ENCODE data around the gene BAZ2B.

DNA sequence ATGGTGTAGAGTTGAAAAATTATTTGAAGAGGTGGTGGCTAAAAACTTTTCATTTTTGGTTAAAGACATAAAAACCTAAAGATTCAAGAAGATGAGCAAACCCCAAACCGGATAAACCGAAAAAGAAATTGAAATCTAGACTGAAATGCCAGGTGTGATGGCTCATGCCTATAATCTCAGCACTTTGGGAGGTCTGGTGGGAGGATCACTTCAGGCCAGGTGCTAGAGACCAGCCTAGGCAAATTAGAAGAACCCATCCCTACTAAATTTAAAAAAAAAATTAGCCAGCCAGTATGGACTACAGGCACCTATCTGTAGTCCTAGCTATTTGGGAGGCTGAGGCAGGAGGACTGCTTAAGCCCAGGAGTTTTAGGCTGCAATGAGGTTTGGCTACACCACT lies 126.9 kb downstream of the BAZ2B start:
- TF ChIP-seq, protein P1, sequence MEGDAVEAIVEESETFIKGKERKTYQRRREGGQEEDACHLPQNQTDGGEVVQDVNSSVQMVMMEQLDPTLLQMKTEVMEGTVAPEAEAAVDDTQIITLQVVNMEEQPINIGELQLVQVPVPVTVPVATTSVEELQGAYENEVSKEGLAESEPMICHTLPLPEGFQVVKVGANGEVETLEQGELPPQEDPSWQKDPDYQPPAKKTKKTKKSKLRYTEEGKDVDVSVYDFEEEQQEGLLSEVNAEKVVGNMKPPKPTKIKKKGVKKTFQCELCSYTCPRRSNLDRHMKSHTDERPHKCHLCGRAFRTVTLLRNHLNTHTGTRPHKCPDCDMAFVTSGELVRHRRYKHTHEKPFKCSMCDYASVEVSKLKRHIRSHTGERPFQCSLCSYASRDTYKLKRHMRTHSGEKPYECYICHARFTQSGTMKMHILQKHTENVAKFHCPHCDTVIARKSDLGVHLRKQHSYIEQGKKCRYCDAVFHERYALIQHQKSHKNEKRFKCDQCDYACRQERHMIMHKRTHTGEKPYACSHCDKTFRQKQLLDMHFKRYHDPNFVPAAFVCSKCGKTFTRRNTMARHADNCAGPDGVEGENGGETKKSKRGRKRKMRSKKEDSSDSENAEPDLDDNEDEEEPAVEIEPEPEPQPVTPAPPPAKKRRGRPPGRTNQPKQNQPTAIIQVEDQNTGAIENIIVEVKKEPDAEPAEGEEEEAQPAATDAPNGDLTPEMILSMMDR (conservative IDR thresholded peaks at IDR 0.05; ENCODE audit: low read depth in 2 of 2): no peak
- TF ChIP-seq EZH2 (IDR thresholded peaks at IDR 0.05; ENCODE audit: low read depth, unreplicated experiment) (no peak), ZNF331 (CRISPR knock-in tag; IDR thresholded peaks at IDR 0.05; ENCODE audit: low read depth) (no peak), POLR2AphosphoS5 (IDR thresholded peaks at IDR 0.05; ENCODE audit: low read depth) (no peak), CREB1 (CRISPR knock-in tag; IDR thresholded peaks at IDR 0.05; ENCODE audit: low read depth) (no peak), EZH2phosphoT487 (IDR thresholded peaks at IDR 0.05; ENCODE audit: unreplicated experiment) (no peak), ETS1 (IDR thresholded peaks at IDR 0.05) (no peak)
- TF ChIP-seq, protein P2, sequence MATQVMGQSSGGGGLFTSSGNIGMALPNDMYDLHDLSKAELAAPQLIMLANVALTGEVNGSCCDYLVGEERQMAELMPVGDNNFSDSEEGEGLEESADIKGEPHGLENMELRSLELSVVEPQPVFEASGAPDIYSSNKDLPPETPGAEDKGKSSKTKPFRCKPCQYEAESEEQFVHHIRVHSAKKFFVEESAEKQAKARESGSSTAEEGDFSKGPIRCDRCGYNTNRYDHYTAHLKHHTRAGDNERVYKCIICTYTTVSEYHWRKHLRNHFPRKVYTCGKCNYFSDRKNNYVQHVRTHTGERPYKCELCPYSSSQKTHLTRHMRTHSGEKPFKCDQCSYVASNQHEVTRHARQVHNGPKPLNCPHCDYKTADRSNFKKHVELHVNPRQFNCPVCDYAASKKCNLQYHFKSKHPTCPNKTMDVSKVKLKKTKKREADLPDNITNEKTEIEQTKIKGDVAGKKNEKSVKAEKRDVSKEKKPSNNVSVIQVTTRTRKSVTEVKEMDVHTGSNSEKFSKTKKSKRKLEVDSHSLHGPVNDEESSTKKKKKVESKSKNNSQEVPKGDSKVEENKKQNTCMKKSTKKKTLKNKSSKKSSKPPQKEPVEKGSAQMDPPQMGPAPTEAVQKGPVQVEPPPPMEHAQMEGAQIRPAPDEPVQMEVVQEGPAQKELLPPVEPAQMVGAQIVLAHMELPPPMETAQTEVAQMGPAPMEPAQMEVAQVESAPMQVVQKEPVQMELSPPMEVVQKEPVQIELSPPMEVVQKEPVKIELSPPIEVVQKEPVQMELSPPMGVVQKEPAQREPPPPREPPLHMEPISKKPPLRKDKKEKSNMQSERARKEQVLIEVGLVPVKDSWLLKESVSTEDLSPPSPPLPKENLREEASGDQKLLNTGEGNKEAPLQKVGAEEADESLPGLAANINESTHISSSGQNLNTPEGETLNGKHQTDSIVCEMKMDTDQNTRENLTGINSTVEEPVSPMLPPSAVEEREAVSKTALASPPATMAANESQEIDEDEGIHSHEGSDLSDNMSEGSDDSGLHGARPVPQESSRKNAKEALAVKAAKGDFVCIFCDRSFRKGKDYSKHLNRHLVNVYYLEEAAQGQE (IDR thresholded peaks at IDR 0.05; ENCODE audit: unreplicated experiment): no peak

All from GM23338 (cell line).